Epithelial cell of proximal tubule (primary cell): ENCODE measurements around the gene CEMIP. TPM values are rescaled to one million over a fixed set of nuclear protein-coding genes. Genes with fewer than 3 reads are reported as not detected.

ENCODE experiments used
- DNase-seq: peaks from one replicate; pipeline ENCODE4 v3.0.0-alpha.2; 2011; ENCODE audit warnings: low read depth
- H3K4me3 ChIP-seq: 2 replicates; pipeline ENCODE4 v1.5.1; 2011; ENCODE audit warnings: low read depth, mild to moderate bottlenecking, low read length
- total RNA-seq: library from RNA; depleted of rRNA; stranded (reverse); fragments of >200 nt; gene quantifications from 2 replicates; pipeline ENCODE4 v1.2.3, GENCODE V29; 2015
- TF ChIP-seq, protein P1 (sequence below): conservative IDR thresholded peaks from 2 replicates; pipeline ENCODE4 v1.5.1; 2012; ENCODE audit warnings: low read depth, mild to moderate bottlenecking, low read length

CEMIP gene
- total RNA-seq, 1 donor from 2014 or later, result 0.06 TPM

DNA sequence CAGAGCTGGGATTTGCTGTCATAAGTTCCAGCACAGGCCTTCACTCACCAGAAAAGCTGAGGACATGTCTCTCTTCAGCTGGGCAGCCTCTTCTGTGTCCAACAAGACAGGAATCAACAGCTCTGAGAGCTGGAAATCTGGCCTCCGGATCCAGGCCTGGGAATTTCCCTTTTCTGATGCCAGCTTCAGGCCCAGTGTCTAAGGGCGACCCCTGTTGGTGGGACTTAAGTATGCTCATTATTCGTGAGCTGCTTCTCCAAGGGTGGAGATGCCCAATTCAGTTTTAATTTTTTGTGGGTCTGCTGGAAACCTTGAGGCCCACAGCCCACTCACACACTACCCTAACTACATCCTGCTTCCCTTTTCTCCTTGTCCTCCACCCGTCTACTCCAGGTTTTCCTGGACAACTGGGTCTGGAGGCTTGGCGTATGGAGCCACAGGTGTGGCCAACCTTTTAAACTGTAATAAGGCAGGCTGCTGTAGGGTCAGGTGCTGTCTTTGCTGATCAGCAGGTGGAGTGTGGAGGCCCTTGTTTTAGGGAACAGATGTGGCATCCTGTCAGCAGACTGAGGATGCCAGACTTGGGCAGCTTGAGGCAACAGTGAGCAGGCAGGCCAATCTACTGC is 2.6 kb upstream of the CEMIP start:
- DNase-seq, result peak; percentile 31
- no peak overlapping the region for H3K4me3 ChIP-seq
- TF ChIP-seq, protein P1, sequence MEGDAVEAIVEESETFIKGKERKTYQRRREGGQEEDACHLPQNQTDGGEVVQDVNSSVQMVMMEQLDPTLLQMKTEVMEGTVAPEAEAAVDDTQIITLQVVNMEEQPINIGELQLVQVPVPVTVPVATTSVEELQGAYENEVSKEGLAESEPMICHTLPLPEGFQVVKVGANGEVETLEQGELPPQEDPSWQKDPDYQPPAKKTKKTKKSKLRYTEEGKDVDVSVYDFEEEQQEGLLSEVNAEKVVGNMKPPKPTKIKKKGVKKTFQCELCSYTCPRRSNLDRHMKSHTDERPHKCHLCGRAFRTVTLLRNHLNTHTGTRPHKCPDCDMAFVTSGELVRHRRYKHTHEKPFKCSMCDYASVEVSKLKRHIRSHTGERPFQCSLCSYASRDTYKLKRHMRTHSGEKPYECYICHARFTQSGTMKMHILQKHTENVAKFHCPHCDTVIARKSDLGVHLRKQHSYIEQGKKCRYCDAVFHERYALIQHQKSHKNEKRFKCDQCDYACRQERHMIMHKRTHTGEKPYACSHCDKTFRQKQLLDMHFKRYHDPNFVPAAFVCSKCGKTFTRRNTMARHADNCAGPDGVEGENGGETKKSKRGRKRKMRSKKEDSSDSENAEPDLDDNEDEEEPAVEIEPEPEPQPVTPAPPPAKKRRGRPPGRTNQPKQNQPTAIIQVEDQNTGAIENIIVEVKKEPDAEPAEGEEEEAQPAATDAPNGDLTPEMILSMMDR, result peak; percentile 85

DNA sequence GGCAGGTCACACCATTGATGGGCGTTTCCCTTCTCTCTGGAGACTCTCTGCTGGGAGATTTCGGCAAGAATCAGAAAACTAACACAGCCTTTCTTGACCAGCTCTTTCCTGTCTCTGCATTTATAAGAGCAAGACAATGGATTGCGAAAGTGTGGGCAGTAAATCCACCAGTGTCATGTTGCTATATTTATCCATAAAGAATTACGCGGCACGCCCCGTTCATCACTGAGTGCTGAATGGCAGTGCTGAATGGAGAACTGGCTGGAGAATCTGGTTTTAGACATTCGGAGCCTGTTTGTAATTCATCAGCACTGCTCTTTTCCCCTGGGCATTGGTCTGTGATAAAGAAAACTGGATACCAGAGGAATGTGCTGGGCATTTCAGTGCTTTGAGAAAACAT is 2.0 kb upstream of the CEMIP start:
- no peak overlapping the region for H3K4me3 ChIP-seq
- DNase-seq, result no peak
- TF ChIP-seq, protein P1, result no peak

DNA sequence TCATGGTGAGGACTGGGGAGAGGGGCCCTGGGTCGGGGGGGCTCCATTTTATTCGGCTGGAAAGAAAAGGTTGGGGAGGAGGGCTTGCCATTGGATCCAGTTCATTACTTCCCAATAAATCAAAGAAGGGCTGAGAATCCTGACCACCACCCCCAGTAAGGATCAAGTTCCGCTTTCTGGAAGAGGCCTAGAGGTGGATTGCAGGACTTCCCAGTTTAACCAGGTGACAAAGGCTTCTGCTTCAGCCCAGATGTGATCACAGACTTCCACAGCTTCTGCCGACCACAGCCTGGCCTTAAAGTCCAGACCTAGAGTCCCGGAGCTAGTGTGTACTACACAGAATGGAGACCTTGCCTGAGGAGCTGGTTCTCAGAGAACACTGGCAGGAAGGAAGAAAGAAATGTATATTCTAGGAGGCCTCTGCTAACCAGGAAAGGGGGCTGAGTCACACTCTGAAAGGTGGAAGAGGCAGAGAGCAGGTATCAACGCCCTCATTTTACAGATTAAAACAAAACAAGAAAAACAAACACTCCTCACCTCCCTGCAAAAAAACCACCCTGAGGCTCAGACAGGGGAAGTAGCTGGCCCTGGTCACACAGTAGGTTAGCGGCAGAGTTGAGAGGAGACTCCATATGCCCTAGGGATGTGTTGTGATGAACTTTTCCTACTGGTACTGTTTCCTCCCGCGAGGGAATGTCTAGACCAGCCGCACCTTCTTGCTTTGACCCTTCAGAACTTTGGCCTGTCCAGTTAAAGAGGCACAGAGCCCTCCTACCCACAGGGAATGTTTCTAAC is 1.1 kb upstream of the CEMIP start:
- TF ChIP-seq, protein P1, result no peak
- no peak for DNase-seq
- no peak overlapping the region for H3K4me3 ChIP-seq

DNA sequence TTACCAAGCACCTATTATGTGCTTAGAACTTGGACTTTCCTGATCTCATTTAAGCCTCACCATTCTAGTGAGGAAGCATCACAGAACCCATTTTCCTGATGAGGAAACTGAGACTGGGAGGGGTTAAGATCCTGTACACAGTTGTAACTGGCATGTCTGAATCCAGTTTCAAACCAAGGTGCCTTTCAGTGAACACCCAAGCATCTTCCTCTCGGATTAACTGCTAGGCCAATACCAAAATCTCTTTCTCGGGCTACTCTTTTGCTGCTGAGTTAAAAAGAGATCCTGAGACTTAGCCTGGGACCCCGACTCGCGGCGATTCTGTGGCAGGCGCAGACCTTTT is 578 bp upstream of the CEMIP start:
- peak overlapping the region; percentile 61 for H3K4me3 ChIP-seq
- no peak for DNase-seq
- TF ChIP-seq, protein P1, result no peak

DNA sequence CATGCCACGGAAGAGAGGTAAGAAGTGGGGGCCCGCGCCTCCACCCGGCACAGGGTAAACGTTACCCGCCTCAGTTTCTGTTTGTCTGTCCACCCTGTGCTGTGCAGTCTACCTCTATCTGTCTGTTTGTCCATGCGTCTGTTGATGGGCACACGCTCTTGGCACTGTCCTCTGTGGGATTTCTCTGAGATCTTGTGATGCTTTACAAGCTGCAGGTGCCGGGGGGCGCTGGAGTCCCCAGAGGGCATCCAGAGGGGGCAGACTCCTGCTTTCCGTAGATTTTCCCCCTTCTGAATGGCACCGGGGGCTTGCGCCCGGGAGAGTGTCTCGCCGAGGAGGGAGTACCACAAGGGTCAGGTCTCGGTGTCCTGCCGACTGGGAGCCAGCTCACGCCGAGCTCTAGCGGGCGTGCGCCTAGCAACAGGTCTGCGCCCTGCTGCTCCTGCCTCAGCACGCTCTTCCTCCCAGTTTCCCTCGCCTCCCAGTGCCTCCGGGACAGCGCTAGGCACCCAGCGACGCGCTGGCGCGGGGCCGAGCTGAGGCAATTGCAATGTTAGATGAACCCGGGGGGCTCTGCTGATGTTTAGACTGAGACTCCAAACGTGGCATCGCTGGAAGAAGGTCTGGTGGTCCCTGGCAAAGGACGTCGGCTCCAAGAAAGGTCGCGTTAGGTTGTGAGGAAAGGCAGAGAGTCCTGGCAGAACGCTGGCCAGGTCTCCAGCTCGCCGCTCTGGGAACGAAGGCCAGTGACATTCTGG is 667 bp downstream of the CEMIP start:
- DNase-seq, result no peak
- TF ChIP-seq, protein P1, result no peak
- H3K4me3 ChIP-seq, result peak overlapping the region; percentile 61

DNA sequence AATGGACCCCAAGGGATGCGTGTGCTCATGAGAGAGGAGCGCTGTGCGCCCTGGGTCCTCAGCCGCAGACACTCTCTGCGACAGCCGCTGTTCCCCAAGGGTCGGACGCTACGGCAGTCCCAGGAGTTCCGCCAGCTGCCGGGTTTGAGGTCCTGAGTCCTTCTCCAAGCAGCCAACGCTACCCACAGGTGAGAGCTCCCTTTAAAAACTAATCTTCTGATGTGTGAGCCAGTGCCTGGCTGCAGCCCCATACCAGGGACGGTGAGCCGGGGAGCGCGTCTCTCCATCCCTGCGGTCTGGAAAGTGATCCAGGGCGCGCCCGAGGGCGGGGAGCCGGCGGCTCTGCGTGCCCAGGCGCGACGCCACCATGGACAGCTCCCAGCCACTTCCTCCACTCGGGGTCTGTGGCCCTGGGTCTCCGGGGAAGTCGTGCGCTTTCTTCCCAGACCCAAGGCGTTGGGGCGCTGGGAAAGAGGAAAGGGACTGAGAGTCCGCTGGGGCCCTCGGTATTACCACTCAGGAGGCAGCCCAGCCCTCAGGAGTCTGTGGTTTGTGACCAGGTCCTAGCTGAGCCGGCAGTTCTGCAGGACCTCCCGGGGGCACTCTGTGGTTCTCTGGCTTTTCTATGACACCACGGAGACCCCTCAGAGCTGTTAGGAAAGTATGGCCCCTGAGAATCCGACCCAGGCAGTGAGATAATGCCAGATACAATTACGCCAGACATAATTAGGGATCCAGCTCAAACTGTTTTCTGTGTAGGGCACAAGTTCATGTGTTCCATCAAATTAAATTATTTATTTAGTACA is 1.4 kb downstream of the CEMIP start:
- no peak for DNase-seq
- TF ChIP-seq, protein P1, result no peak
- no peak overlapping the region for H3K4me3 ChIP-seq
